Uterus (tissue), 4 donors: ENCODE results near the gene YWHAG. TPM values are rescaled to one million over a fixed set of nuclear protein-coding genes. Genes with fewer than 3 reads are reported as not detected.

Experiments
- DNase-seq, 2 donors: peaks; one replicate each; pipeline ENCODE4 v3.0.0-alpha.2; 2019 to 2020
- H3K27ac ChIP-seq, 2 donors: fragments of 200-600 bp; sonication (generic); 1 replicate in 1 of 2; 2 replicates in 1 of 2; pipeline ENCODE4 v1.5.1; 2016 to 2018
- H3K27me3 ChIP-seq, 2 donors: fragments of 200-600 bp; sonication (generic); one replicate each; pipeline ENCODE4 v1.5.1; 2018 to 2019; ENCODE audit warnings: control low read depth in 1 of 2
- H3K36me3 ChIP-seq, 2 donors: fragments of 200-600 bp; sonication (generic); one replicate each; pipeline ENCODE4 v1.5.1; 2019; ENCODE audit warnings: control low read depth in 1 of 2
- H3K4me1 ChIP-seq, 2 donors: fragments of 200-600 bp; sonication (generic); one replicate each; pipeline ENCODE4 v1.5.1; 2018 to 2019; ENCODE audit warnings: control low read depth in 1 of 2
- H3K4me3 ChIP-seq, 2 donors: fragments of 200-600 bp; sonication (generic); 1 replicate in 1 of 2; 2 replicates in 1 of 2; pipeline ENCODE4 v1.5.1; 2018 to 2019; ENCODE audit warnings: mild to moderate bottlenecking in 1 of 2
- H3K9me3 ChIP-seq, 2 donors: fragments of 200-600 bp; sonication (generic); one replicate each; pipeline ENCODE4 v1.5.1; 2019; ENCODE audit warnings: control low read depth in 1 of 2
- CTCF ChIP-seq, 4 experiments: fragments of 200-600 bp in 2 of 4; fragments of 450-650 bp in 2 of 4; sonication (generic) in 2 of 4; IDR thresholded peaks; one replicate each; pipeline ENCODE4 v1.5.1; 2016 to 2019; ENCODE audit warnings: antibody characterized with exemption in 4 of 4, mild to moderate bottlenecking in 2 of 4, moderate library complexity in 1 of 4
- POLR2A ChIP-seq, 2 donors: fragments of 450-650 bp; IDR thresholded peaks; one replicate each; pipeline ENCODE4 v1.6.1; 2016; ENCODE audit warnings: antibody characterized with exemption in 2 of 2, mild to moderate bottlenecking in 1 of 2, moderate library complexity in 1 of 2
- intact Hi-C: fragments of 100-400 bp; cut with DNase I; formaldehyde crosslinking; loops from one replicate; pipeline ENCODE4 v1.15.1; 2023; ENCODE audit warnings: low total_unique reads
- total RNA-seq, 4 donors: library from RNA; depleted of rRNA in 3 of 4; stranded (reverse); fragments of >200 nt in 3 of 4; gene quantifications; one replicate each; pipeline versions ENCODE4 v1.1.0 to v1.2.4, GENCODE V29; 2014 to 2023
- donor health status: DM: yes; HTN: yes; CAD: no.

The YWHAG gene
- total RNA-seq, 4 donors from 2014 or later: 17.9 to 109 (median 50.4) TPM

- H3K36me3 ChIP-seq: no peaks in the 10 kb centered on the region
- no peaks in the 10 kb centered on the region for H3K4me1 ChIP-seq
- H3K27me3 ChIP-seq: no peaks in the 10 kb centered on the region
- no peak overlapping the region for H3K4me3 ChIP-seq
- TF ChIP-seq POLR2A (IDR thresholded peaks at IDR 0.05): no peak
- TF ChIP-seq CTCF (IDR thresholded peaks at IDR 0.05): no peak
- H3K27ac ChIP-seq: no peak overlapping the region
- intact Hi-C loops: no loop called here
- DNase-seq: no peak
- H3K9me3 ChIP-seq: no peaks in the 10 kb centered on the region
Measured at GRCh38 chr7:76386691-76387260, 28.0 kb upstream of the YWHAG start.

- no peaks in the 10 kb centered on the region for H3K36me3 ChIP-seq
- H3K4me1 ChIP-seq: no peaks in the 10 kb centered on the region
- no peak overlapping the region for H3K27ac ChIP-seq
- no peak for DNase-seq
- TF ChIP-seq CTCF (IDR thresholded peaks at IDR 0.05) (no peak), POLR2A (IDR thresholded peaks at IDR 0.05) (no peak)
- no peaks in the 10 kb centered on the region for H3K9me3 ChIP-seq
- no peaks in the 10 kb centered on the region for H3K27me3 ChIP-seq
- intact Hi-C loops: no loop called here
- H3K4me3 ChIP-seq: no peak overlapping the region
Measured at GRCh38 chr7:76383089-76383944, 24.5 kb upstream of the YWHAG start.

GRCh38 chr7:76381814-76382213 is 23.0 kb upstream of the YWHAG start:
- no peaks in the 10 kb centered on the region for H3K4me1 ChIP-seq
- DNase-seq: no peak
- no peaks in the 10 kb centered on the region for H3K27me3 ChIP-seq
- no peak overlapping the region for H3K4me3 ChIP-seq
- no peaks in the 10 kb centered on the region for H3K9me3 ChIP-seq
- TF ChIP-seq POLR2A (IDR thresholded peaks at IDR 0.05) (no peak), CTCF (IDR thresholded peaks at IDR 0.05) (no peak)
- intact Hi-C loops: no loop called here
- no peak overlapping the region for H3K27ac ChIP-seq
- H3K36me3 ChIP-seq: no peaks in the 10 kb centered on the region

GRCh38 chr7:76380623-76380966 is 21.8 kb upstream of the YWHAG start:
- H3K4me1 ChIP-seq: no peaks in the 10 kb centered on the region
- TF ChIP-seq POLR2A (IDR thresholded peaks at IDR 0.05) (no peak), CTCF (IDR thresholded peaks at IDR 0.05) (no peak)
- DNase-seq: peak in 1 of 2 donors; percentile 47
- peak overlapping the region; percentile 87 to 88 for H3K27ac ChIP-seq
- H3K9me3 ChIP-seq: no peaks in the 10 kb centered on the region
- peak overlapping the region; percentile 27 to 35 for H3K4me3 ChIP-seq
- no peaks in the 10 kb centered on the region for H3K36me3 ChIP-seq
- H3K27me3 ChIP-seq: no peaks in the 10 kb centered on the region
- intact Hi-C loops: no loop called here

GRCh38 chr7:76377186-76377918 is 18.6 kb upstream of the YWHAG start:
- H3K4me3 ChIP-seq: no peak overlapping the region
- H3K27ac ChIP-seq: no peak overlapping the region
- intact Hi-C loops: no loop called here
- H3K27me3 ChIP-seq: no peaks in the 10 kb centered on the region
- no peaks in the 10 kb centered on the region for H3K9me3 ChIP-seq
- no peaks in the 10 kb centered on the region for H3K4me1 ChIP-seq
- TF ChIP-seq CTCF (IDR thresholded peaks at IDR 0.05) (no peak), POLR2A (IDR thresholded peaks at IDR 0.05) (no peak)
- DNase-seq: no peak
- H3K36me3 ChIP-seq: no peaks in the 10 kb centered on the region
